ENCODE results near the gene THRB.

Gene THRB

GRCh38 chr3:24349367-24350019 lies 145.2 kb downstream of the THRB start:
- TF ChIP-seq, protein P1, sequence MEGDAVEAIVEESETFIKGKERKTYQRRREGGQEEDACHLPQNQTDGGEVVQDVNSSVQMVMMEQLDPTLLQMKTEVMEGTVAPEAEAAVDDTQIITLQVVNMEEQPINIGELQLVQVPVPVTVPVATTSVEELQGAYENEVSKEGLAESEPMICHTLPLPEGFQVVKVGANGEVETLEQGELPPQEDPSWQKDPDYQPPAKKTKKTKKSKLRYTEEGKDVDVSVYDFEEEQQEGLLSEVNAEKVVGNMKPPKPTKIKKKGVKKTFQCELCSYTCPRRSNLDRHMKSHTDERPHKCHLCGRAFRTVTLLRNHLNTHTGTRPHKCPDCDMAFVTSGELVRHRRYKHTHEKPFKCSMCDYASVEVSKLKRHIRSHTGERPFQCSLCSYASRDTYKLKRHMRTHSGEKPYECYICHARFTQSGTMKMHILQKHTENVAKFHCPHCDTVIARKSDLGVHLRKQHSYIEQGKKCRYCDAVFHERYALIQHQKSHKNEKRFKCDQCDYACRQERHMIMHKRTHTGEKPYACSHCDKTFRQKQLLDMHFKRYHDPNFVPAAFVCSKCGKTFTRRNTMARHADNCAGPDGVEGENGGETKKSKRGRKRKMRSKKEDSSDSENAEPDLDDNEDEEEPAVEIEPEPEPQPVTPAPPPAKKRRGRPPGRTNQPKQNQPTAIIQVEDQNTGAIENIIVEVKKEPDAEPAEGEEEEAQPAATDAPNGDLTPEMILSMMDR (IDR thresholded peaks at IDR 0.05), result no peak

GRCh38 chr3:24348348-24348747 lies 146.3 kb downstream of the THRB start:
- TF ChIP-seq, protein P1 (IDR thresholded peaks at IDR 0.05), result no peak

DNA sequence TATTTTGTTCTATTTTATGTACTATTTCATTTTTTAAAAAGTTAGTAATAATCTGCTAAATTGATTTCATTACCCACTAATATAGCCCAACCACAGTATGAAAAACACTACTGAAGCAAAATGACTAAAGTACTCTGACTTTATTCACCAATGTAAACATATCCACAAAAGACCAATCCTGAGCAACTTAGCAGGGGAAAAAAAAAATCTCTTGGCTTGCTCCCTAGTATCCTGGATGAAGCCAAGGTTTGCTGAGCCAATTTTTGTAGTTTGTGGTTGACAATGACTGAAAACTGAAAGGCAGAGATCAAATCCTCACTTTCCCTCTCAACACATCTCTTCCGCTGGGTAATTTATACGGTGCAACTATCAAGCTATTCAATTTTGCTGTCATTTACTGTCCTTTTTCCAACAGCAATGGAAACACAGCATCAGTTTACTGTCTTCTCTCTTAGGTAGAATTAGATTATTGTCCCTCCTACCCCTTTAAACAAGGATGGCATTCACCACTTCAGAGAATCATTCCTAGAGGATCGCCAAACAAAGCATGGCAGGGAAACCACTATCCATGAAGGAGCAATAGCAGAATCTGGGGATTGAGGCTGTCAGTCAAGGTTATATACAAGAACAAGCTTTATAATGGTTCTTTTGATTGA lies 149.7 kb downstream of the THRB start:
- TF ChIP-seq, protein P1 (IDR thresholded peaks at IDR 0.05), result no peak

DNA sequence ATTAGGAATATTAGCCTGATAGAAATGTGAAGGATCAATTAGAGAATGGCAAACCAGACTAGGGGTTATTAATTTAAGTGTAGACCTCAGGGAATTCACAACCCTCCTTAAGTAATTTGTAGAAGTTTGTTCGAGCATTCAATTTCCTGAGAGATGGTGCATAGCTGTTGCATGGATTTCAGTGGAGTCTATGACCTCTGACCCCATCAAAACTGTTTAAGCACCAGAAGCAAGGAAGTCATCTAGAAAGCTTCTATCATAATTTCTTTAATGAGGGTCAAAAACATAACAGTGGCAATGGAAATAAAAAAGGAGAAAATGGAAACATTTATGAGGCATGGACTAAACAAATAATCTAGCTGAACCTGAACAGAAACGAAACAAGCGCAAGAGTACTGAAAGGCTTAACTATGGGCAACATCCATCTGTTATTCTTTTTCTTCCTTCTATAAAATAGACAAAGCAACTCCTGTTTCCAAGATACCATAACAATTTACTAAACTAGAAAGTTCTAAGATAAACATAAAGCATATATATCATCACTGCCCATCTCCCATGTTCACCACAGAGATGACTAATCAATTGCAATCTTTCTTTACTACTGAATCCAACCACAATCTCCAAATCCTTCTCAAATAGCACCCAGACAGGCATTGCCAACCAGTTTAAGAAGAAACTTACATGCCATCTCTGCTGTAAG lies 151.4 kb downstream of the THRB start:
- TF ChIP-seq, protein P1 (IDR thresholded peaks at IDR 0.05), result no peak

- TF ChIP-seq, protein P1 (IDR thresholded peaks at IDR 0.05), result no peak
Measured at GRCh38 chr3:24342275-24342674, 152.4 kb downstream of the THRB start.

DNA sequence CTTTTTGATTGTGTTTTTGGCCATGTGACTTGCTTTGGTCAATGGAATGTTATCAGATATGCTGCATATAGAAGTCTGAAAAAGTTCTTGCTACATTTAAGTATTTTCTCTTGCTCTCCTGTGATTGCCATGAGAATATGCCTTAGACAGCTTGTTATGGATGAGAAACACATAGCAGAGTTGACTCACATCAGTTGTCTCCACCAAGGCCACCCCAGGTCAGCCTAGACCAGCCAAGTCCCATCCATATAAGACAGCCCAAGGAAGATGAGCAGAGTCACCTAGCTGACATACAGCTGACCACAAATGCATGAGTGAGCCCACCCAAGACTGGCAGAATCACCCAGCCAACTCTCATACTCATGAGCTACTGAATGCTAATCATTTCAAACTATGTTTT lies 153.0 kb downstream of the THRB start:
- TF ChIP-seq, protein P1 (IDR thresholded peaks at IDR 0.05), result no peak

DNA sequence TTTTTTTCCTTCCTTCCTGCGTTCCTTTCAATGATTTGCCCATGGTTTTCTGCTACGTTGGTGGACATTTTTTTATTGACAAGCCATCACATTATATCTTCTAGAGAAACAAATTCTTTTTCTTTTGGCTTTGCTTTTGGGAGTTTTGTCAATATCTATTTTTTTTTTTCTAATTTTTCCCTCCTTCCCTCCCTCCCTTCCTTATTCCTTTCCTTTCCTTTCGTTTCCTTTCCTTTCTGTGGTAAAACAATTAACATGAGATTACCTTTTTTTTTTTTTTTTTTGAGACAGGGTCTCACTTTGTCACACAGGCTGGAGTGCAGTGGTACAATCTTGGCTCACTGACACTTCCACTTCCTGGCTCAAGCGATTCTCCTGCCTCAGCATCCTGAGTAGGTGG lies 153.7 kb downstream of the THRB start:
- TF ChIP-seq, protein P1 (IDR thresholded peaks at IDR 0.05), result no peak

Data from LNCAP (cell line).